Colonic mucosa (tissue), 4 donors: ENCODE results near the gene NKX6-1. TPM values are rescaled to one million over a fixed set of nuclear protein-coding genes. Genes with fewer than 3 reads are reported as not detected.

Source experiments
- DNase-seq: peaks from one replicate; pipeline ENCODE4 v3.0.0-alpha.2; 2020
- H3K27ac ChIP-seq: fragments of 200-600 bp; one replicate; pipeline ENCODE4 v1.8.0; 2021
- H3K27me3 ChIP-seq: fragments of 200-600 bp; one replicate; pipeline ENCODE4 v1.8.0; 2021
- H3K36me3 ChIP-seq: fragments of 200-600 bp; one replicate; pipeline ENCODE4 v1.8.0; 2021
- H3K4me1 ChIP-seq: fragments of 200-600 bp; one replicate; pipeline ENCODE4 v1.8.0; 2021; ENCODE audit warnings: mild to moderate bottlenecking
- H3K4me3 ChIP-seq: fragments of 200-600 bp; one replicate; pipeline ENCODE4 v1.8.0; 2021
- H3K9ac ChIP-seq, 2 donors: one replicate each; pipeline ENCODE4 v1.7.0; 2013; ENCODE audit warnings: control low read depth in 2 of 2, low read depth in 2 of 2, low read length in 2 of 2
- H3K9me3 ChIP-seq: fragments of 200-600 bp; one replicate; pipeline ENCODE4 v1.8.0; 2021
- intact Hi-C: fragments of 100-400 bp; cut with DNase I; formaldehyde crosslinking; loops from one replicate; pipeline ENCODE4 v1.14.1; 2022
- total RNA-seq, 2 donors: library from RNA; stranded (reverse); fragmentation: NEBNext Ultra II Directional in 1 of 2; extraction: Animal tissue kit (Norgen Biotek cat#: 25700) in 1 of 2; gene quantifications; one replicate each; pipeline ENCODE4 v1.2.1, GENCODE V29; 2021
- TF ChIP-seq, protein P1 (sequence below): fragments of 200-600 bp; IDR thresholded peaks from one replicate; pipeline ENCODE4 v1.8.0; 2022; ENCODE audit warnings: antibody characterized with exemption, mild to moderate bottlenecking
- donor health status: healthy.
- donor health status: DM: no; HTN: no; CAD: no.
- donor health status: DM: no; HTN: no; CAD: no.

NKX6-1 gene
- total RNA-seq, 2 donors from 2014 or later = not detected

- Histone ChIP-seq H3K9ac (no peak overlapping the region), H3K36me3 (no peaks in the 10 kb centered on the region), H3K4me3 (no peak overlapping the region), H3K9me3 (no peaks in the 10 kb centered on the region), H3K4me1 (no peaks in the 10 kb centered on the region), H3K27ac (no peak overlapping the region), H3K27me3 (no peaks in the 10 kb centered on the region)
- intact Hi-C loops = no loop called here
- TF ChIP-seq, protein P1, sequence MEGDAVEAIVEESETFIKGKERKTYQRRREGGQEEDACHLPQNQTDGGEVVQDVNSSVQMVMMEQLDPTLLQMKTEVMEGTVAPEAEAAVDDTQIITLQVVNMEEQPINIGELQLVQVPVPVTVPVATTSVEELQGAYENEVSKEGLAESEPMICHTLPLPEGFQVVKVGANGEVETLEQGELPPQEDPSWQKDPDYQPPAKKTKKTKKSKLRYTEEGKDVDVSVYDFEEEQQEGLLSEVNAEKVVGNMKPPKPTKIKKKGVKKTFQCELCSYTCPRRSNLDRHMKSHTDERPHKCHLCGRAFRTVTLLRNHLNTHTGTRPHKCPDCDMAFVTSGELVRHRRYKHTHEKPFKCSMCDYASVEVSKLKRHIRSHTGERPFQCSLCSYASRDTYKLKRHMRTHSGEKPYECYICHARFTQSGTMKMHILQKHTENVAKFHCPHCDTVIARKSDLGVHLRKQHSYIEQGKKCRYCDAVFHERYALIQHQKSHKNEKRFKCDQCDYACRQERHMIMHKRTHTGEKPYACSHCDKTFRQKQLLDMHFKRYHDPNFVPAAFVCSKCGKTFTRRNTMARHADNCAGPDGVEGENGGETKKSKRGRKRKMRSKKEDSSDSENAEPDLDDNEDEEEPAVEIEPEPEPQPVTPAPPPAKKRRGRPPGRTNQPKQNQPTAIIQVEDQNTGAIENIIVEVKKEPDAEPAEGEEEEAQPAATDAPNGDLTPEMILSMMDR = no peak
- DNase-seq = no peak
Measured at GRCh38 chr4:84530871-84531270, 31.8 kb upstream of the NKX6-1 start.

DNA sequence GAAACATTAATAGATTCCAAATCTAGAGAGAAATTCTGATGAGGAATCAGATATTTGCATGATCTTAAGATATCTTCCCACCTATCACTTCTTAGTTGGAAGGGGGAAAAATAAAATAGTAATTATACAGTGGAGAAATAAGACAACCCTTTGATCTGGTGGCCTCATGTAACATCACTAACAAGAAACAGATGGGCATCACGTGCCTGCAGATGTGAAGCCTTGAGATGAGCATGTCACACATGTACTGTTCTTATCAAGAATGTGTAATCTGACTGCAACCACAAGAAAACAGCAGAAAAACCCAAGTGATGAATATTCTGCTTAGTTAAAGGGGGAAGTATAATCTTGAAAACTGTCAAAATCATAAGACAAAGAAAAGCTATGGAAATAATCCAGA is 31.4 kb upstream of the NKX6-1 start:
- DNase-seq = no peak
- no peak overlapping the region for H3K27ac ChIP-seq
- H3K9me3 ChIP-seq = no peaks in the 10 kb centered on the region
- TF ChIP-seq, protein P1 = no peak
- no peaks in the 10 kb centered on the region for H3K27me3 ChIP-seq
- no peaks in the 10 kb centered on the region for H3K4me1 ChIP-seq
- no peaks in the 10 kb centered on the region for H3K36me3 ChIP-seq
- H3K4me3 ChIP-seq = no peak overlapping the region
- no peak overlapping the region for H3K9ac ChIP-seq
- intact Hi-C loops = no loop called here

DNA sequence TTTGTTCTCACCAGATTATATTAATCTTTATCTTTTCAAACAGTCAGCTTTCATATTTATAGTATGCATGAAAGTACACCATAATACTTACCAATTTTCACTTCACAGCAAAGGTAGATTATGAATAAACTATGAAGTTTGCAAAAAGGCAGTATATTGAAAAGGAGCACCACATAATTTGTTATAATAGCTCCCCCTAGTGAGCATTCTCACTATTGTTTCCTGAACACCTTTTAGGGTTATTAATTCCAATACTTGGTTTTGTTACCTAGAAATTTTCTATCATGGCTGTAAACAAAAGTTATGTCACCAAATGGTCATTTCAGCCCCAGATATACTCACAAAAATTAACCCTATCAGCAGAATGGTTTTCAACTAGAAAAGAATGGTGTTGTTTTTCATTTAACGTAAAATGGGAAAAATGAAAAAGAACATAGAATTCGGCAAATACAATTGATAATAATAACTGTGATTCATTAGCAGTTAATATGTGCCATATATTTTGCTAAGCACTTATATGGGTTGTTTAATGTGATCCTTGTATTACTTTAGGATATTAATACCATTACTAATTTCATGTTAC is 30.2 kb upstream of the NKX6-1 start:
- no peaks in the 10 kb centered on the region for H3K4me1 ChIP-seq
- no peaks in the 10 kb centered on the region for H3K36me3 ChIP-seq
- H3K27ac ChIP-seq = no peak overlapping the region
- TF ChIP-seq, protein P1 = peak; percentile 49
- H3K4me3 ChIP-seq = no peak overlapping the region
- no peaks in the 10 kb centered on the region for H3K9me3 ChIP-seq
- H3K9ac ChIP-seq = no peak overlapping the region
- no peak for DNase-seq
- intact Hi-C loops = no loop called here
- no peaks in the 10 kb centered on the region for H3K27me3 ChIP-seq

- H3K9ac ChIP-seq = no peak overlapping the region
- H3K27me3 ChIP-seq = no peaks in the 10 kb centered on the region
- no peaks in the 10 kb centered on the region for H3K36me3 ChIP-seq
- H3K9me3 ChIP-seq = no peaks in the 10 kb centered on the region
- TF ChIP-seq, protein P1 = no peak
- no peak overlapping the region for H3K4me3 ChIP-seq
- H3K27ac ChIP-seq = no peak overlapping the region
- no peak for DNase-seq
- intact Hi-C loops = no loop called here
- no peaks in the 10 kb centered on the region for H3K4me1 ChIP-seq
Measured at GRCh38 chr4:84527391-84527790, 28.3 kb upstream of the NKX6-1 start.

GRCh38 chr4:84515075-84515474 is 16.0 kb upstream of the NKX6-1 start:
- intact Hi-C loops = no loop called here
- DNase-seq = no peak
- Histone ChIP-seq H3K9ac (no peak overlapping the region), H3K4me3 (no peak overlapping the region), H3K27me3 (no peaks in the 10 kb centered on the region), H3K27ac (no peak overlapping the region), H3K36me3 (no peaks in the 10 kb centered on the region), H3K9me3 (no peaks in the 10 kb centered on the region), H3K4me1 (no peaks in the 10 kb centered on the region)
- TF ChIP-seq, protein P1 = no peak
